GM12878 (cell line): ENCODE results near the gene EIF2A. TPM values are rescaled to one million over a fixed set of nuclear protein-coding genes. Genes with fewer than 3 reads are reported as not detected.

Experiments
- ATAC-seq: fragments of 200-7000 bp; cut with Tn5 transposase; 3 replicates; pipeline ENCODE4 v1.9.1; 2020; ENCODE audit warnings: mild to moderate bottlenecking, moderate library complexity
- BruUV-seq: library from RNA; stranded (reverse); fragments of 400-500 nt; replicated peaks from 2 replicates; lab custom pipeline; 2021; lab: Mats Ljungman, UMichigan
- CTCF ChIA-PET: fragments of 300-600 bp; sonication (Branson Sonifier 250); formaldehyde crosslinking; extraction: SDS; loops from one replicate; lab custom pipeline; 2021; ENCODE audit warnings: inconsistent platforms; lab: Yijun Ruan, JAX
- POLR2A ChIA-PET: fragments of 350-600 bp; formaldehyde crosslinking; extraction: SDS; loops from one replicate; lab custom pipeline; 2021; ENCODE audit warnings: inconsistent platforms; lab: Charles Lee
- RAD21 ChIA-PET: fragments of 300-600 bp; sonication (Branson Sonifier 250); formaldehyde crosslinking; loops from one replicate; lab custom pipeline; 2023; ENCODE audit warnings: antibody characterized with exemption; ENCODE audit not compliant: unreplicated experiment; lab: Charles Lee
- SMC1A ChIA-PET: fragments of 300-600 bp; sonication (Branson Sonifier 250); formaldehyde crosslinking; loops from one replicate; lab custom pipeline; 2023; ENCODE audit not compliant: unreplicated experiment, uncharacterized antibody; lab: Charles Lee
- DNase-seq: peaks from one replicate; pipeline ENCODE4 v3.0.0-alpha.2; 2011; ENCODE audit warnings: low read depth, low spot score
- FAIRE-seq: peaks from 3 replicates; lab custom pipeline; 2011; peaks lifted over from hg19 to GRCh38; lab: Jason Lieb, UNC
- H2AFZ ChIP-seq: 2 replicates; pipeline ENCODE4 v1.6.0; 2011; ENCODE audit warnings: low read depth, low read length, control low read depth; ENCODE audit not compliant: control insufficient read depth
- H3K27ac ChIP-seq: 2 replicates; pipeline ENCODE4 v1.5.1; 2011; ENCODE audit warnings: control low read depth; ENCODE audit not compliant: control insufficient read depth, insufficient read depth
- H3K27me3 ChIP-seq, 2 experiments: replicated peaks in 1 of 2; 2 replicates each; pipeline versions ENCODE4 v1.6.0 to v1.6.1; 2011; ENCODE audit warnings: low read length in 1 of 2; ENCODE audit not compliant: control insufficient read depth in 2 of 2, insufficient read depth in 2 of 2
- H3K36me3 ChIP-seq, 2 experiments: 2 replicates each; pipeline ENCODE4 v1.5.1; 2011; ENCODE audit warnings: low read length in 1 of 2; ENCODE audit not compliant: control insufficient read depth in 2 of 2, insufficient read depth in 2 of 2
- H3K4me1 ChIP-seq: 2 replicates; pipeline ENCODE4 v1.6.1; 2011; ENCODE audit warnings: mild to moderate bottlenecking, low read length, moderate library complexity, mixed read lengths; ENCODE audit not compliant: control insufficient read depth, insufficient read depth
- H3K4me2 ChIP-seq: 2 replicates; pipeline ENCODE4 v1.6.0; 2011; ENCODE audit warnings: control low read depth; ENCODE audit not compliant: control insufficient read depth, insufficient read depth
- H3K4me3 ChIP-seq: fragments of 200-600 bp; sonication (generic); 2 replicates; pipeline ENCODE4 v1.5.1; 2016
- H3K79me2 ChIP-seq: 2 replicates; pipeline ENCODE4 v1.6.0; 2011; ENCODE audit warnings: low read length; ENCODE audit not compliant: control insufficient read depth, insufficient read depth
- H3K9ac ChIP-seq: 2 replicates; pipeline ENCODE4 v1.8.0; 2011; ENCODE audit warnings: low read length, control low read depth, mixed read lengths; ENCODE audit not compliant: control insufficient read depth, insufficient read depth
- H3K9me3 ChIP-seq: replicated peaks from 3 replicates; pipeline ENCODE4 v1.5.1; 2011; ENCODE audit warnings: mild to moderate bottlenecking, low read length; ENCODE audit not compliant: control insufficient read depth, insufficient read depth
- H4K20me1 ChIP-seq: 2 replicates; pipeline ENCODE4 v1.6.0; 2011; ENCODE audit not compliant: control insufficient read depth, insufficient read depth
- CEBPB ChIP-seq, 2 experiments: fragments of 150-350 bp in 1 of 2; IDR thresholded peaks; 2 replicates each; pipeline ENCODE4 v1.6.1; 2012 to 2014; ENCODE audit warnings: low read depth in 2 of 2, low read length in 2 of 2, borderline replicate concordance in 1 of 2, inconsistent platforms in 1 of 2
- CHD1 ChIP-seq: IDR thresholded peaks from 2 replicates; pipeline ENCODE4 v1.6.1; 2012; ENCODE audit warnings: low read depth, low read length, improper control_type of control experiment
- CHD4 ChIP-seq: fragments of 200-600 bp; sonication (generic); IDR thresholded peaks from 2 replicates; pipeline ENCODE4 v1.6.1; 2016; ENCODE audit warnings: mild to moderate bottlenecking
- CREB1 ChIP-seq: IDR thresholded peaks from 2 replicates; pipeline ENCODE4 v1.6.1; 2012; ENCODE audit warnings: low read depth, mild to moderate bottlenecking, inconsistent platforms
- CREM ChIP-seq: IDR thresholded peaks from 2 replicates; pipeline ENCODE4 v1.6.1; 2014; ENCODE audit warnings: antibody characterized with exemption, low read depth
- EP300 ChIP-seq, 2 experiments: fragments of 150-350 bp in 1 of 2; IDR thresholded peaks; 2 replicates each; pipeline ENCODE4 v1.6.1; 2011 to 2012; ENCODE audit warnings: low read depth in 2 of 2, low read length in 2 of 2, borderline replicate concordance in 1 of 2, improper control_type of control experiment in 1 of 2, inconsistent platforms in 1 of 2; ENCODE audit not compliant: control insufficient read depth in 1 of 2
- HDGF ChIP-seq: fragments of 450-650 bp; IDR thresholded peaks from 2 replicates; pipeline ENCODE4 v1.6.1; 2016; ENCODE audit warnings: antibody characterized with exemption
- RUNX3 ChIP-seq: IDR thresholded peaks from 2 replicates; pipeline ENCODE4 v1.6.1; 2012; ENCODE audit warnings: low read length, inconsistent platforms
- SIN3A ChIP-seq: IDR thresholded peaks from 2 replicates; pipeline ENCODE4 v1.6.1; 2012; ENCODE audit warnings: low read depth, low read length, improper control_type of control experiment
- SMAD1 ChIP-seq: fragments of 450-650 bp; IDR thresholded peaks from 2 replicates; pipeline ENCODE4 v1.6.1; 2018; ENCODE audit warnings: mild to moderate bottlenecking, low read depth; ENCODE audit not compliant: partially characterized antibody
- SMAD5 ChIP-seq: IDR thresholded peaks from 2 replicates; pipeline ENCODE4 v1.6.1; 2016; ENCODE audit warnings: antibody characterized with exemption, low read depth
- YY1 ChIP-seq: IDR thresholded peaks from 2 replicates; pipeline ENCODE4 v1.6.1; 2011; ENCODE audit warnings: low read depth, mild to moderate bottlenecking, low read length
- WGBS: methylation state at CpG from one replicate; pipeline ENCODE4 v1.1.6; 2016; ENCODE audit warnings: low lambda C conversion rate; ENCODE audit not compliant: insufficient replicate concordance, insufficient coverage; ENCODE audit errors: missing lambda C conversion rate; 5-methylcytosine and 5-hydroxymethylcytosine counted together
- in situ Hi-C: fragments of 300-500 bp; cut with MboI; formaldehyde crosslinking; loops from 9 replicates; pipeline ENCODE4 v1.14.3; 2018; ENCODE audit warnings: mixed read lengths
- intact Hi-C: fragments of 100-400 bp; cut with micrococcal nuclease; formaldehyde crosslinking; loops from one replicate; pipeline ENCODE4 v1.14.2; 2022; ENCODE audit not compliant: unreplicated experiment
- polyA plus RNA-seq, 11 experiments: library from polyadenylated mRNA; depleted of rRNA in 4 of 11; unstranded in 6 of 11; stranded (reverse) in 5 of 11; fragments of >200 nt; fragmentation: Nextera tagmentation in 4 of 11; fragmentation: Illumina TruSeq in 1 of 11; extraction: Ambion mirVana in 4 of 11; extraction: Trizol in 1 of 11; gene quantifications; 1 replicate in 1 of 11; 2 replicates in 10 of 11; pipeline versions ENCODE4 v1.2.1 to v1.2.3, GENCODE V29; 2011 to 2016; ENCODE audit warnings: inconsistent platforms in 2 of 11, missing spikeins in 2 of 11, low read depth in 1 of 11
- total RNA-seq, 4 experiments: library from RNA; depleted of rRNA in 3 of 4; stranded (reverse); fragments of >200 nt in 3 of 4; fragmentation: Illumina TruSeq in 1 of 4; extraction: Trizol in 1 of 4; gene quantifications; 2 replicates each; pipeline versions ENCODE4 v1.2.1 to v1.2.3, GENCODE V29; 2013 to 2021
- TF ChIP-seq, protein P1 (sequence below): fragments of 450-650 bp; IDR thresholded peaks from 2 replicates; pipeline ENCODE4 v1.6.1; 2017; ENCODE audit warnings: mild to moderate bottlenecking, moderate library complexity
- TF ChIP-seq, protein P2 (sequence below): IDR thresholded peaks from 2 replicates; pipeline ENCODE4 v1.6.1; 2011; ENCODE audit warnings: borderline replicate concordance, low read depth, mild to moderate bottlenecking, moderate library complexity, mixed read lengths, low read length; ENCODE audit not compliant: insufficient read depth; ENCODE audit errors: extremely low read length

Gene EIF2A
- total and polyA plus RNA-seq, 10 of the 15 experiments (the other 5 are each of a cell fraction or from before 2014, with no cell fraction given), result 85.4 to 211 (median 136) TPM

DNA sequence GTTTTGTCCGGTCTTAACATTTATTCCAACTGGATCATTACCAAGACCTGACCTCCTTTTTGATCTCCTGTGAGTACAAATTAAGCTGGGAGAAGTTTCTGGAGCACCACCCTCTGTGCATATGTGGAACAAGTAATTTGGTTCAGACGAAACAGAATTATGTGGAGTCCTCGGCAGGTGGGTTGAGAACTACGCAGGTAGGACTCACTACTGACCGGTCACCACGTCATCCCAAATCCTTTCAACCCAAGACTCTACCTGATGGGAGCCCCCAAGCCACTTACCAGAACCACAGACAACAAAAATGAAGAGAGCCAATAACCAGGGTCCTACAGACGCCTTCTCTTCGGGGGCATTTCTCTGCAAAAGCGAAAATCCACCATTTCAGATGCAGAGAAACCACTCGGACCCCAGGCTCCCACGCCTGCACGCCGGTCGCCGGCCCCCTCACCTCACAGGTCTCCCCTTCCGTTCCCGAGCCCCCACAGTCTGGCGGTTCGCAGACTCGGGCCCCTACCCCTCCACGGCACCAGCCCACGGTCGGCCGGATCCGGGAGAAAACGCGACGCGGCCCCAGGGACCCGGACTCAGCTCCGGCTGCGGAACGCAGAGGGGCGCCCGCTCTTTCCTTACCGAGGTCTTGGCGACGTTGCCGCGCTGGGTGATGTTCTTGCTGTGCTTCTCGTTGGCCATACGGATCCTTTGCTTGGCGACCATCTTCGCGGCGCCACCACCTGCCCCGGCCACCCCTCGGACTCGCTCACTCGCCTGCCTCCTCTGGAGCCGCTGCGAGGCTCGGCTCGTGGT is 965 bp upstream of the EIF2A start:
- no peaks in the 10 kb centered on the region for H4K20me1 ChIP-seq
- ChIA-PET CTCF (interaction anchor here (0.6 to 2.0 kb wide), 7 partner anchors 12 to 173 kb away, joined by 3 to 7 read pairs (median 4); partner anchors contain the start of gene SELENOT), RAD21 (interaction anchor here (1.0 to 4.8 kb wide), 11 partner anchors 54 to 218 kb away, joined by 3 to 25 read pairs (median 4); partner anchors contain the start of genes ERICH6, SELENOT and SIAH2), POLR2A (interaction anchor here (0.5 to 4.1 kb wide), 13 partner anchors 31 to 218 kb away, joined by 3 to 33 read pairs (median 4); partner anchors contain the start of genes SELENOT and TSC22D2), SMC1A (interaction anchor here (0.6 to 3.4 kb wide), 14 partner anchors 35 to 220 kb away, joined by 3 to 11 read pairs (median 4); partner anchors contain the start of genes ERICH6 and SELENOT)
- H2AFZ ChIP-seq, result peak overlapping the region; percentile 70
- intact Hi-C loops, result loop anchor here (1.0 to 5.0 kb wide), 6 partner anchors 53 to 217 kb away; partner anchors contain the start of genes SELENOT, SIAH2 and TSC22D2
- BruUV-seq, result TSS peak; percentile 58
- H3K36me3 ChIP-seq, result peaks cover 0 to 4% of the 10 kb centered on the region in 2 experiments; a peak in 1 of 4 replicates
- peak; percentile 6 for ATAC-seq
- H3K79me2 ChIP-seq, result peaks cover 76% of the 10 kb centered on the region
- DNase-seq, result no peak
- TF ChIP-seq CREM (no peak), SMAD1 (peak; percentile 14), CHD4 (no peak), RUNX3 (peak; percentile 5; the same call in 1 of the 2 replicates), YY1 (no peak), SIN3A (0 out of 2 replicates have a peak, but pooled peaks have one; percentile 0), SMAD5 (0 out of 2 replicates have a peak, but pooled peaks have one; percentile 13), EP300 (IDR thresholded peaks at IDR 0.05; ENCODE audit: borderline replicate concordance in 1 of 2, control insufficient read depth in 1 of 2, low read depth in 2 of 2, low read length in 2 of 2) (no peak), CEBPB (IDR thresholded peaks at IDR 0.05; ENCODE audit: borderline replicate concordance in 1 of 2, low read depth in 2 of 2, low read length in 2 of 2) (no peak), CHD1 (peak; percentile 75; the same call in 1 of the 2 replicates), CREB1 (peak; percentile 49), HDGF (0 out of 2 replicates have a peak, but pooled peaks have one; percentile 40)
- TF ChIP-seq, protein P1, sequence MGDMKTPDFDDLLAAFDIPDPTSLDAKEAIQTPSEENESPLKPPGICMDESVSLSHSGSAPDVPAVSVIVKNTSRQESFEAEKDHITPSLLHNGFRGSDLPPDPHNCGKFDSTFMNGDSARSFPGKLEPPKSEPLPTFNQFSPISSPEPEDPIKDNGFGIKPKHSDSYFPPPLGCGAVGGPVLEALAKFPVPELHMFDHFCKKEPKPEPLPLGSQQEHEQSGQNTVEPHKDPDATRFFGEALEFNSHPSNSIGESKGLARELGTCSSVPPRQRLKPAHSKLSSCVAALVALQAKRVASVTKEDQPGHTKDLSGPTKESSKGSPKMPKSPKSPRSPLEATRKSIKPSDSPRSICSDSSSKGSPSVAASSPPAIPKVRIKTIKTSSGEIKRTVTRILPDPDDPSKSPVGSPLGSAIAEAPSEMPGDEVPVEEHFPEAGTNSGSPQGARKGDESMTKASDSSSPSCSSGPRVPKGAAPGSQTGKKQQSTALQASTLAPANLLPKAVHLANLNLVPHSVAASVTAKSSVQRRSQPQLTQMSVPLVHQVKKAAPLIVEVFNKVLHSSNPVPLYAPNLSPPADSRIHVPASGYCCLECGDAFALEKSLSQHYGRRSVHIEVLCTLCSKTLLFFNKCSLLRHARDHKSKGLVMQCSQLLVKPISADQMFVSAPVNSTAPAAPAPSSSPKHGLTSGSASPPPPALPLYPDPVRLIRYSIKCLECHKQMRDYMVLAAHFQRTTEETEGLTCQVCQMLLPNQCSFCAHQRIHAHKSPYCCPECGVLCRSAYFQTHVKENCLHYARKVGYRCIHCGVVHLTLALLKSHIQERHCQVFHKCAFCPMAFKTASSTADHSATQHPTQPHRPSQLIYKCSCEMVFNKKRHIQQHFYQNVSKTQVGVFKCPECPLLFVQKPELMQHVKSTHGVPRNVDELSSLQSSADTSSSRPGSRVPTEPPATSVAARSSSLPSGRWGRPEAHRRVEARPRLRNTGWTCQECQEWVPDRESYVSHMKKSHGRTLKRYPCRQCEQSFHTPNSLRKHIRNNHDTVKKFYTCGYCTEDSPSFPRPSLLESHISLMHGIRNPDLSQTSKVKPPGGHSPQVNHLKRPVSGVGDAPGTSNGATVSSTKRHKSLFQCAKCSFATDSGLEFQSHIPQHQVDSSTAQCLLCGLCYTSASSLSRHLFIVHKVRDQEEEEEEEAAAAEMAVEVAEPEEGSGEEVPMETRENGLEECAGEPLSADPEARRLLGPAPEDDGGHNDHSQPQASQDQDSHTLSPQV, result no peak
- TF ChIP-seq, protein P2, sequence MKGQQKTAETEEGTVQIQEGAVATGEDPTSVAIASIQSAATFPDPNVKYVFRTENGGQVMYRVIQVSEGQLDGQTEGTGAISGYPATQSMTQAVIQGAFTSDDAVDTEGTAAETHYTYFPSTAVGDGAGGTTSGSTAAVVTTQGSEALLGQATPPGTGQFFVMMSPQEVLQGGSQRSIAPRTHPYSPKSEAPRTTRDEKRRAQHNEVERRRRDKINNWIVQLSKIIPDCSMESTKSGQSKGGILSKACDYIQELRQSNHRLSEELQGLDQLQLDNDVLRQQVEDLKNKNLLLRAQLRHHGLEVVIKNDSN, result no peak
- under 1% methylated on average over 50 of the region's 54 CpGs for WGBS
- no peaks in the 10 kb centered on the region for H3K9me3 ChIP-seq
- H3K9ac ChIP-seq, result peak overlapping the region; percentile 89
- no peak for FAIRE-seq
- H3K4me1 ChIP-seq, result peaks cover 3% of the 10 kb centered on the region; the same call in 1 of the 2 replicates
- H3K4me3 ChIP-seq, result peak overlapping the region; percentile 89
- in situ Hi-C loops, result loop anchor here (10.0 to 25.0 kb wide), 2 partner anchors 592 to 729 kb away; partner anchors contain the start of gene P2RY14
- H3K4me2 ChIP-seq, result peak overlapping the region; percentile 72
- H3K27me3 ChIP-seq, result no peaks in the 10 kb centered on the region
- peak overlapping the region; percentile 96 for H3K27ac ChIP-seq
